CD4-positive, alpha-beta T cell treated with Interleukin-15 for 1 hour (primary cell): ENCODE data around the gene TRMT11.
"Not testable (repeated sequence)": the region's sequence is repeated elsewhere in the genome, so short reads cannot be mapped to it uniquely, and the experiment has no call there.

Experiments used
- DNase-seq: peaks from one replicate; pipeline ENCODE4 v3.0.0-alpha.2; 2020

TRMT11 gene

DNA sequence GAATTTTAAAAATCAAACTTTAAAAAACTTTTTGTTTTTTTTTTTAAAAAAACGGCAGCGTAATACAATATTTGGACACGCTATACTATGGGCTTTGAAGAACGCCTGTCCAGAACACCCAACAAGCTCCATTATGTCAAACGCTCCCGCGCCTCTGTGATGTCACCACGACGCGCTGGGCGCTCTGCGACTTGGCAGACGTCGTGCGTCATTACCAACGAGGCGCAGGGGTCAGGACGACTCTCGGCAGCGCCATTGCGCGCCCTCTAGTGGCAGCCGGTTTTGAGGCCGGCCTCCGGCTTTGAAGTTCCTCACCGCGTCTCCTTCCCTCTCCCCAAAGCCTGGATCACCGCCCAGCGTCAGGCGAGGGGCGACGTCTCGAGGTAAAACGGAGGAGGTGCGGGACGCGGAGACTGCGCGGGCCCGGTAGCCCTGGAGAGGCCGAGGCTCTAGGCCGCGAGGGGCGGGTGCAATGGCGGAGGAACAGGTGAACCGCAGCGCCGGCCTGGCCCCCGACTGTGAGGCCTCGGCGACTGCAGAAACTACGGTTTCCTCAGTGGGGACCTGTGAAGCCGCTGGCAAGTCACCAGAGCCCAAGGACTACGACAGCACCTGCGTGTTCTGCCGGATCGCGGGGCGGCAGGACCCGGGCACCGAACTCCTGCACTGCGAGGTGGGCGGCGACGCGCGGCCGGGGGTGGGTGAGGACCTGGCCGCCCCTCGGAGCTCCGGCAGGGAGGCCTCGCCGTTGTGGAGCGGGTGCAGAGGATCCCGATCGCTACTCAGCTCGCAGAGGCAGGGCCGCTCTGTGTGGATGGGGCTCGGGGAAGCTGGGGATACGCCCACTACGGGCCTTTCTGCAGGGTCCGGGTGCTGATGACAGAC is 29.6 kb upstream of the TRMT11 start, which contains the start of gene HINT3:
TSS of gene HINT3 (plus strand) at position 265 of the 885 bp plus-strand sequence. CDS start at position 473, 208 bp downstream.
- DNase-seq, result peak; percentile 96

DNA sequence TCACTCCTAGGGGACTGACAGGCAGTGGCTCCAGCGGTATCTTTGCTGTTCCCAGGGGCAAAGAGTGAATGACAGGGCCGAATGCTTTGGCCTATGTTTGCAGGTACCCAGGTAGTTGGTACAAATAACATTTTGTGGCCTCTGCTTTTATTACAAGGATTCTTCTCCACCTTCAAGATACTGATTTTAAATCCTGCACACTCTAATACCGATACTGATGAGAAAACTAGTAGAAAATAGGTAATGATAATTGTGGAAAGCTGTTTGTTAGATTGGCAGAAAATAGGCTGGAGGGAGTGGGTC is 29.0 kb upstream of the TRMT11 start:
- DNase-seq, result no peak

DNA sequence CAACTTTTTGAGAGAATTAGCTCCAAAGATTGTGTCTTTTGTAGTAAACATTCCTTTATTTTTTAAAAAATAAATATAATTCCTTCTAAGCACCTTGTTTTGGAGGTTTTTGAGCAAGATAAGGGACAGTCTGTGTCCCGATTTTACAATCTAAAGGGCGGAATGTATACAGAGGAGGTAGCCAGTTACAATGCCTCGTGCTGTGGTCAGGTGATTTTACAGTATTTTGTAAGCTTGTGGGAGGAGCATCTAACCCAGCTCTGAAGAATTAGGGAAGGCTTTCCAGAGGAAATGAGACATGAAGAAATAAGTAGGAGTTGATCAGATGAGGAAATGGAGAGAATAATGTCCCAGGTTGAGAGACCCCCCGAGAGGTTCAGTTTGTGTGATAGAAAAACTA is 28.5 kb upstream of the TRMT11 start:
- DNase-seq, result no peak

DNA sequence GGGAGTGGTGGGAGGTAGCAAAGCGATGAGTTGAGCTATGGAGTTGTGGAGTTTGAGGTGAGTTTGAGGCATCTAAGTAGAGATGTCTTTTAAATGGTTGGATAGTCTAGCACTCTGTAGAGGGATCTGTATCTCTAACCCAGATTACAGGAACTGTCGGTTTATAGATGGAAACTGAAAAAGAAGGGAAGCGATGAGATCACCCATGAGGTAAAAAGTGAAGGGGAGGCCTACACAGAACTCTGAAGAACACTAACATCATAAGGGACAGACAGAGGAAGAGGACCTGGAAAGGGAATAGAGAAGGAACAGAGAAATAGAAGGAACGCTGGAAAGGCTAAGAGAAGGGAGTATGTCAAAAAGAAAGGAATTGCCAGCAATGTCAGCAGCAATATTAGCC is 27.3 kb upstream of the TRMT11 start:
- DNase-seq, result no peak

DNA sequence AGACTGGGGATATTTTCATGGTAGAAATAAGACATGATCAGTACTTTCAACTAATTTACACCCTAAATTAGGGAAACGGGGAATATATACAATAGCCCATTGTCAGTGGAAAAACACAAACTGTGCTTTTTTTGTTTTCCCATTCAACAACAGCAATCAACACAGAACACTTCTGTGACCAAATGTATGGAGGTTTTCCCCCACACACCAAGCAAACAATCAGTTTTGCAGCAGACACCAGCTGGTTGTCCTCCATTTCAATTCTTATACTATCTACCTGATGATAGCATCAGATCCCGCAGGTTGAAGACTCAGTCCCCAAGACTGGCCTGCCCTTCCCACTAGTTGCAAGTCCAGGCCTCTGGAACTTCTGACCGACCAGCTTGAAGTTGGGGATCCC is 25.2 kb upstream of the TRMT11 start:
- no peak for DNase-seq

DNA sequence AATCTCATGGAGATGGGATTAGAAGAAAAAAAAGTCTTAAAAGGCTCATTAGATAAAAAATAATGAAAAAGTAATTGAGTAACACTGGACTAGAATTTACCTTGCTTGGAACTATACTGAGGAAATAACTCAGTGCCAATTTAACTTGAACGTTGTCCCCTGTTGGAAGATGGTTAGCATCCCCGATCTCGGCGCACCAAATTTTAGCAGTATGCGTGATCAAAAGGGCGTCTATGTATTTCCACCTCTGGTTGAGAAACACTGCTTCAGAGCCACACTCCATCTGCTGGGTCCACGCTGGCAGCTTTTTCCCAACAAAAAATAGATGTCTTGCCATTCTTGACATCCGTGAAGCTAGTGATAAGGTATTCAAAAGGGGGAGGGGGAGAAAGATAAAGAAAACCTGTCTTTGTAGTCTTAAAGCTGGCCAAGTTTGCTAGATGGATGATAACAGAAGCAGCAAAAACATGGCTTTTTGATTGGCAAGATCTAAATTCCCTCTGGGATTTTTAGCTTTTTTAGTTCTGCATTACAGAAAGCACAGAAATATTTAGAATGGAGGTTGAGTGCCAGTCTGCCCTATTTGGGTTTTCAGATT is 23.3 kb upstream of the TRMT11 start:
- no peak for DNase-seq

DNA sequence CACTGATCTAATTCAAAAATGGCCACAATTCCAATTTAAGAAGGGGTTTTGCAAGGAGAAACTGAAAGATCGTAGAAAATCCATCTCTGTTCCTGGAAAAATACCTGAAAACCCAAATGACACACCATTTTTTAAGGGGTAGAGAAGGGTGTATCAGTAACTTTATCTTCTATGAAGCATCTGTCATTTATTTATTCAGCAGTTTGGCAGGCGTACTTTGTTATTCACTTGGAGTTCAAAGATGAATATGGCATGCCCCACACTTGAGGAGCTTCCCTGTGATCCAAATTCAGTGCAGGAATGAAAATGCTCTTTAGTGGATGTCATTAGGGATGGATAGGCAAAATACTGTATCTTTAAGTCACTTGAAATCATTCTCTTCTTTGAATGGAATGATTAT is 22.5 kb upstream of the TRMT11 start:
- DNase-seq, result no peak

DNA sequence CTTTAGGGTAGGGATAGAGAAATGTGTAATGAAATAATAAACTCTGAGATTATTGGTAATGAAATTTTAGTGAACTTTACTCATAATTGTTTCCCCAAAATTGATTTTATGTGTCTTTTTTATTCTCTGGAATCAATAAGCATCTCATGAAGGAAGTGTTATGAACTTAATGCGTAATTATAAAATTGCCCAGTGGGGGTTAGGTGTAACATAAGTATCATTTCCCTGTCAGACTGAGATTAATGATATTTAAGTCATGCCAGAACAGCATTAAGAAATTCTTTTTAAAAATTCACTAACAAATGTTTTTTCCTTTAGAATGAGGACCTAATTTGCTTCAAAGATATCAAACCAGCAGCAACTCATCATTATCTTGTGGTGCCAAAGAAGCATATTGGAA is 19.8 kb upstream of the TRMT11 start:
- no peak for DNase-seq

DNA sequence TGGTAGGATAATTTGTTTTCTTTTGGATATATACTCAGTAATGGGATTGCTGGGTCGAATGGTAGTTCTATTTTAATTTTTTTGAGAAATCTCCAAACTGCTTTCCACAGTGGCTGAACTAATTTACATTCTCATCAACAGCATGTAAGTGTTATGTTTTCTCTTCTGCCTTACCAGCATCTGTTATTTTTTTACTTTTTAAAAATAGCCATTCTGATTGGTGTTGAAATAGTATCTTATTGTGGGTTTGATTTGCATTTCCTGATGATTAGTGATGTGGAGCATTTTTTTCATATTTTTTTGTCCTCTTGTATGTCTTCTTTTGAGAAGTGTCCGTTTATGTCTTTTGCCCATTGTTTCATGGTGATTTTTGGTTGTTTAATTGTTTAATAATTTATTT is 17.8 kb upstream of the TRMT11 start:
- no peak for DNase-seq

DNA sequence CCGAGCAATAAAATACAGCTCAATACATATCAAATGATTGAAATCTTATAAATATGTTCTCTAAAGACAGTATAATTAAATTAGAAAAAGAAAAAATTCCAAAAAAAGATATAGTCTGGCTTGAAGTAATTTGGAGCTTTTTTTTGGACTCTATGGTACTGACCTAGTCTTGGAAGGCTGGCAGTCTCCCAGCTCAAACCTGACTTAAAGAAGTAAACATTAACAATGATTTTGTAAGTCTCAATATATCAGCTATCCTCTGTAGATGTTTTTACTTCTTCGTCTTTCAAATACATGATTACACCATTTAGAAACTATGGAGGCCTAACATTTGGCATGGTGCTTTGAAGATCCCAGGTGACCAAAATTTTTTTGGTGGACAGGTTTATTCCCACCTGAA is 15.6 kb upstream of the TRMT11 start:
- DNase-seq, result no peak

DNA sequence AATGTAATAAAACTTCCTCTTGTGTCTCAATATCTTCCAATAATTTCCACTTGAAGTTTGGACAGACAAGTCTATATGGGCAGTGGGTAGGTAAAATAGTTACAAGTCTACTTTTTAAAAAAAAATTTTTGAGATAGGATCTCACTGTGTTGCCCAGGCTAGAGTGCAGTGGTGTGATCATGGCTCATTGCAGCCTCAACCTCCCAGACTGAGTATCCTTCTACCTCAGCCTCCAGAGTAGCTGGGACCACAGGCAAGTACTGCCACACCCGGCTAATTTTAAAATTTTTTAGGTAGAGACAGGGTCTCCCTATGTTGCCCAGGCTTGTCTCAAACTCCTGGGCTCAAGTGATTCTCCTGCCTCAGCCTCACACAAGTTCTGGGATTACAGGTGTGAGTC is 13.9 kb upstream of the TRMT11 start:
- DNase-seq, result not testable (repeated sequence)

DNA sequence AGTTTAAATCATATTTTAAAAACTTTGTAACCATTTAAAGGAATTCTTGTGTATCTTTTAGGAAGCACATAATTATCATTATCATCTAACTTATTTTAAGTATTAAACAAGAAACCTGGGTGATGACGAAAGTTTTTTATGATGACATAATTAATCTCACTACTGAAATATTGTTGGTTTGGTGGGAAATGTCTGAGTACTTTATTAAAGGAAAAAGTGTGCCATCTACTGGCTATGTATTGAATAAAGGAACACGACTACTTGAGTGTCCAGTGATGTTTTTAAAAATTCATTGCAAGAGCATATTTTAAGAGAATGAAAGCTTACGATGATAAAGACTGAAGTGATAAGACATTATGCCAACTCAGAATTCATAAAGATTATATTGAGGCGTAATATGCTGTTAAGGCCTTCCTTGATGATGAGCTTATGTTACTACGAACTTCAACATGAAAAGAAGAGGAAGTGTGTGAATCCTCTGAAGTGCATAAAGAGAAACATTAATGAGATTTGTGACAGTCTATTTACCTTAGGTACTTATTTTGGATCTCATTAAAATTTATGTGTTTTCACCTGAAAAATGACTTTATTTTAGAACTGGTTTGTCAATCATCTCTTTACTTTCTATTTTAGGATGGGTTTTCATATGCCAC is 12.0 kb upstream of the TRMT11 start:
- no peak for DNase-seq

DNA sequence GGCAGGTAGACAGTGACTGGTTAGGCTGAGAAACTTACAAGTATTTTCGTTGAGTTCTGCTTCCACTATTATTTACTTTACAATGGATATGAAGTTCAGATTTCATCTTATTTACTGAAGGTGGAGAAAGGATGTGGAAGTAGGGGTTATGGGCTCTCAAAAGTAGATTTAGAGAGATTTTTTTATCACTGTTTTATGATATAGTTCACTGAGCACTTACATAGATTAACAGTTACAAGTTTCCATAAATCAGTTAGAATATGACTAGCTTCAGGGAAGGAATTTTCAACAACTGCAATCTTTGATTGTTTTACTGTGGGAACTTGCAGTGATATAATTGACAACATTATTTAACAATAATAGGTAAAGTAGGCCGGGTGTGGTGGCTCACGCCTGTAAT is 7.2 kb upstream of the TRMT11 start:
- DNase-seq, result no peak

DNA sequence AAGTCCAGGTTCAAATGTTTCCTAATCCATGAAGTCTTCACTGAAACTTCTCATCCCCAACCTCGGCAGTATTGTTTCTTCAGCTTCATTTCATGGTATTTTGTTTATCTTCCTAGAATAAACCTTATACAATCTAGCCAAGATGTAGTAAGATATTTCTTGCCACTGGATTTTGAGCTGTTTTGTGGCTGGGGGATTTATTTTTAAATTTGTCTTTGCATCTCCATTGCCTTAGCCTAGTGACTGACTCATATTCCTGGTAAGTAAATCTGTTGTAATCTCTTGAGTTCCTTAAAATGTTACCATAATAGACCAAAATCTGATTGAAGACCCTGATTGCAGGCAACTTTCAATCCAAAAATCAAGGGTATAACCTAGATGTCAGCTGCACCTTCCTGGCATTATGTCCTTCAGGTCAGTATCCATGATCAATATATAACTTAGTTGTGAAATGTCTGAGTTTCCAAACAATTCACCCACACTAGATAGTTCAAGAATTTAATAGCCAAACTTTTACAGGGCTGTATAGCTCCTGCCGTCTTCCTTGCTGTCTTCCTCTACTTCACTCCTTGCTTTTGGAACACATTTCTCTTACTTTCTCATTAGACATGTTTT is 4.7 kb upstream of the TRMT11 start:
- DNase-seq, result no peak

DNA sequence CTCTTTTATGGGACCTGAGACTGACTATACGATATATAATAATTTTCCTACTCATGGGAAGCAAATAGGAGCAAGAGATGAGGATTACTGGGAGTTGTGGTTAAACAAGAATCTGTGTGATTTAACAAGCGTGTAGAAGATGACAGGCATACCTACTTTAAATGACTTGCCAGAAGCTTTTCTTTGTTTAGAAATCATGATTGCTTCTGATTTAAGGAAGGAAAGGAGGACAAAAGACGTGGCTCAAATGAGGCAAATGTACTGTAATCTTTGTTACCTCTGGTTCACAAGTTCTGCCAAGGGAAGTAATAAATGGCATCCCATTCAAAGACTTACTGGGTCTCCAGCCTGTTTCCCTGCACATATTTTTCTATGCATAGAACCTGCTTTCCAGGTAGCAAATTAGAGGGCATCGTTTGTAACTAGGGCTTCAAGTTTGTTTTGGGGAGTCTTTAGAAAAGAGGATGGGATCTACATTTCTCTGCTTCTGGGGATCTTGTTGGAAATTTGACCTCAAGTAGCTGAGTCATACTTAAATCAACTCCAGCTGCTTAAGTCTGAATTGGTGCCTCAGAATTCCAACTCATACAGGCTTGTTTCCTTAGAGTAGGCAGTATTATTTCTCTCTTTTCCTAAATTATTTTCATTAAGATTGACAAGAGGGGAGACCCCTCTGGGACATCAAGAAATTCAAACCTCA is 2.9 kb upstream of the TRMT11 start:
- DNase-seq, result no peak

DNA sequence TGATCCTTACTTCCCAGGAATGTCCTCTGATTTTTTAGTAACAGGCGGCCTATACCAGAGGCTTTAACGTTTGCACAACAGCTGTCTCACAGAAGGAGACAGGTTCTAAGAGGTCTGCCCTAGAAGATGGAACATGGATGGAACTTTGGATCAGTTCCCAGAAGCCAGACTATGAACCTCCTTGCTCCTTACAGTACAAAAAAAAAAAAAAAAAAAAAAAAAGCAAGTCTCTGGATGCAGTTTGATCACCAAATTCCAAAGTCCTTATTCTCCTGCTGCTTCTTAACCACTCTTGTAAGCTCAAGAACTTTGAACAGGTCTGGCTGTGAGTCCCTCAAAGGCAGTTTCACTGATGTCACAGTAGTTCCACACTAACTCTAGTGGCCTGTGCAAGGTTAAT is 2.0 kb upstream of the TRMT11 start:
- no peak for DNase-seq

DNA sequence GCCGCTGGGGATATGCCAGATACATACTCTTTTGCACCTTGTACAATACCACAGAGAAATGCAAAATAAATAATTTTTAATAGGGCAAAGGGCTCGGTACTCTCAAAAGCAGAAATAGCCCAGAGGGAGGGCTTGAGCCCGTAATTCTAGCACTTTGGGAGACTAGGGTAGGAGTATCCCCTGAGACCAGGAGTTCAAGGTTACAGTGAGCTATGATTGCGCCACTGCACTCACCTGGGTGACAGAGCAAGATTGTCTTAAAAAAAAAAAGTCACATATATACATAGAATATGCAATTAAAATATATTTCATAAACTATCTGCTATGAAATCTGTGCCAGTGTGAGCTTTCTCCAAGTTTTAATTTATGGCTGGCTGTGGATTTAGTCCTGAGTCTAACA is 818 bp upstream of the TRMT11 start:
- DNase-seq, result no peak

DNA sequence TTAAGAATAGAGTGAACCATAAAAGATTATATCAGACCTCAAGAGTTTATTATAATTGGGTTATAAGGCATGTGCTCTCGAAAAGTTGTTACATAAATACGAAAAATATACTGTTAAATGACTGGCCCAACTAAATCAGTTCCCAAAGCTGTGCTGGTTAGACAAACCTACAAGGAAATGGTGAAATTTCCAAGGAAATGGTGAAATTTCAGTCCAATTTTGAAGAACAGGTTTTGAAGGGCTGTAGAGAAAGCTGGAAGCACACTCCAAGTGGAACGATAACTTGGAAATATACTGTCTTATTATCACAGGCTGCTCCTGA is 400 bp upstream of the TRMT11 start:
- DNase-seq, result no peak

DNA sequence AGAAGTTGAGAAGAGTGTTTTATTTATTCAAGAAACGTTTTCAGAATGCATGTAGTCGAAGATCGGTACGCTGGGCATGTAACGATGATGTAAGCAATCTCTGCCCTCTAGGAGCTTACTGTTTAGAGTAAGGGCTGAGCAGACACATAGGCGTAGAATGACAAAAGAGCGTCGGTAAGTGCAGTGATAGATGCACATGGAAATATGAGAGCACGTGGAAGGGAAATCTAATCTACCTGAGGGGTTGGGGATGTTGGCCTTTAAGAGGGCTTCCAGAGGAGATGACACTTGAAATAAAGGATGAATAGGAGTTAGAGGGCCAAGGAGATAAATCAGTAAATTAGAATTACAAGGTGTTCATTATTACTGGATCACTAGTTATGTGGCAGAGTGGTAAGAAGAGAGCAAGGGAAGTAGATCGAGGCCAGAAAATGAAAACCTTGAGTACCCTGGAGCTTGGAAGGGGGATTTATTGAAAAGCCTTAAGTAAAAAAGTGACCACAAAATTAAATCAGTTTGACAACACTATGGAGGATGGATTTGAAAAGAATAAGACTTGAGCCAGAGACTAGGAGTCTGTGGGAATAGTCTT is 782 bp downstream of the TRMT11 start:
- DNase-seq, result no peak

DNA sequence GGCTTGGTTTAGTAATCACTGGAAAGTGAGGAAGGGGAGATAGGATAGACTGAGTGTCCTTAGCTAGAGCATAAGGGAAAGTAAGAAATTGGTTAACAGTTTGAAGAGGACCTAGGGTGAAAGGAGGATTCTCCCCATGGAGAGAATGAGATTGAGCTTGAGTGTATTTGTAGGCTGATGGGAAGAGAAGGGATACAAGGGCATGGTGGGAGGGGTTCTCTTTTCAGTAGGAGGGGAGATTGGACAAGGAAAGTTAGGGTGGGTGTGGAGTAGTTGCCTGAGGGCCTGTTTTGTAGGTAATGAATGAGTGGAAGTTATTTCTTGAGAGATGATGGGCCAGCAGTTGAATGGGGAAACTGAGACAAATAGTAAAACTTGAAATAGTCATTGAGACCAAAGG is 1.9 kb downstream of the TRMT11 start:
- no peak for DNase-seq

DNA sequence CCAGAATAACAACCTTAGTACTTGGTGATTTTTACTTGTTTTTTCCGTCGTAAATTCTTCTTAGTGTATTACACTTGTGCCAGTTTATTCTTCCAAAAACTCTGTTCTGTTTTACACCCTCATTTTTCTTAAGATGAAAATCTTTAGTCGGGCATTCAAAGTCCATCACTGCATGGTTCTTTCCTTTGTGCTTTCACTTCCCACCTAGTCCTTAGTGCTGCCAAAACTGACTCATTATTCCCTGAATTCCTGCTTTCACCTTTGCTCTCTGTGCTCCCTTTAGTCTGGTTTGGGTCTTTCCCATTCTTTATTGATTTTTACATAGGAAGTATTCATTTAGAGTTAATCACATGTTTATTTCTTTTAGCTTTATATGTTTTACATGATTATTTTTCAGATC is 3.3 kb downstream of the TRMT11 start:
- no peak for DNase-seq

DNA sequence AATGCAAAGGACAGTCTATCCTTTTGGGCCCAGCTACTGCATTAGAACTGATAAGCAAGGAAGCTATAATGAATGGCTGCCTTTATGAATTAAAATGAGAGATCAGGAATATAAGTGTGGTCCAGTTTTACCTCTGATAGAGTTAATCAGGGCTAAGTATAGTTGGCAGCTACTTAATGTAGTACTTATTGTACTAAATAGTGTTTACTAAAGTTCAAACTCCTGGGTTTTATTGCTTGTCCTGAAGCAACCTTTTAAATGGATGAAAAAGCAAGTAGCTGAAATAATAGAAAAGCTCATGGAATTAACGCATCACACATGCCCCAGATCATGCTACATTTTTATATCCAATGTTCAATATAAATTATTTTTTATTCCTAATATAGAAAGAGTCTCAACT is 5.3 kb downstream of the TRMT11 start:
- DNase-seq, result no peak
